Measurements from ENCODE around the gene DCDC1.

The DCDC1 gene

GRCh38 chr11:30860146-30860545, 509.4 kb downstream of the DCDC1 start:
- no peak for DNase-seq (ENCODE audit: extremely low read depth in 1 of 2, low read depth in 1 of 2)

- DNase-seq (ENCODE audit: extremely low read depth in 1 of 2, low read depth in 1 of 2), result no peak
These were observed 509.9 kb downstream of the DCDC1 start for GRCh38 chr11:30859669-30860068.

GRCh38 chr11:30855383-30856006, 514.0 kb downstream of the DCDC1 start:
- DNase-seq (ENCODE audit: extremely low read depth in 1 of 2, low read depth in 1 of 2), result no peak

- DNase-seq (ENCODE audit: extremely low read depth in 1 of 2, low read depth in 1 of 2), result no peak
These were observed 516.1 kb downstream of the DCDC1 start for GRCh38 chr11:30853439-30853838.

- DNase-seq (ENCODE audit: extremely low read depth in 1 of 2, low read depth in 1 of 2), result no peak
These were observed 516.9 kb downstream of the DCDC1 start for GRCh38 chr11:30852645-30853044.

- no peak for DNase-seq (ENCODE audit: extremely low read depth in 1 of 2, low read depth in 1 of 2)
These were observed 517.4 kb downstream of the DCDC1 start for GRCh38 chr11:30852091-30852490.

- no peak for DNase-seq (ENCODE audit: extremely low read depth in 1 of 2, low read depth in 1 of 2)
These were observed 532.3 kb downstream of the DCDC1 start for GRCh38 chr11:30837252-30837651.

- DNase-seq (ENCODE audit: extremely low read depth in 1 of 2, low read depth in 1 of 2), result no peak
These were observed 536.7 kb downstream of the DCDC1 start for GRCh38 chr11:30832831-30833230.

DNA sequence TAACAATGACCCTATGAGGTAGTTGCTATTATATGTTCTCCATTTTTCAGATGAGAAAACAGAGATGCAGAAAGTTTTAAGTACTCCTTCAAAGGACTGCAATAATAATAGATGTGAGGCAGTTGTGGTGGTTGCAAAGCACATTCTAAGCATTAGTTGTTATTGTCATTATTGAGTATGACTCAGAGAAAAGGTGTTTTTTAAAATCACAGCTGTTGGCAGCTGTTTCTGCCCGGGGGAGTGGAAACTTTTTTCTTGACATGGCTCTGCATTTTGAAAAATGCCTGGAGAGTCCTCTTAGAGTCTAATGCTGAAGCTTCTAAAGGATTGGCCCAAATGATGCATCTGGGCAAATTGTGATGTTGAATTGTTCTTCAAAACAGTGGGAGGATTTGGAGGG, 538.9 kb downstream of the DCDC1 start:
- no peak for DNase-seq (ENCODE audit: extremely low read depth in 1 of 2, low read depth in 1 of 2)

DNA sequence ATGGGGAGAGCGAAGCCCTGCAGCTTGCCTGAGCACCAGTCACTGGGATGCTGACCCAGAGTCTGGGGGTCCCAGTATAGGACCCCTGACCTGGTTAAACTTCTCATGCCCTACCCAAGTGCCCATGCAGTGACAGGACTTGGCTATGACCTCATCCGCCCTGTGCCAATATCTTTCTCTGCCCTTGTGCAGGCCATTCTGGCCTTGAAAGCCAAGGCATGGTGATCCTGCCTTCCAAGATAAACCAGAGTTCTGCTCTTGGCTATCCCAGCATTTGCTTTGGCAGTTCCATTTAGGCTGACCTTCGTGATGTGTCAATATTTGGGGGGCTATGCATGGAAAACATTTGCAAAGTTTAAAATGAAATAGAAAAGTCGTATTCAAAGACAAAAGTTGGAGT, 542.6 kb downstream of the DCDC1 start:
- DNase-seq (ENCODE audit: extremely low read depth in 1 of 2, low read depth in 1 of 2), result no peak

GRCh38 chr11:30825723-30826122, 543.8 kb downstream of the DCDC1 start:
- DNase-seq (ENCODE audit: extremely low read depth in 1 of 2, low read depth in 1 of 2), result no peak

DNA sequence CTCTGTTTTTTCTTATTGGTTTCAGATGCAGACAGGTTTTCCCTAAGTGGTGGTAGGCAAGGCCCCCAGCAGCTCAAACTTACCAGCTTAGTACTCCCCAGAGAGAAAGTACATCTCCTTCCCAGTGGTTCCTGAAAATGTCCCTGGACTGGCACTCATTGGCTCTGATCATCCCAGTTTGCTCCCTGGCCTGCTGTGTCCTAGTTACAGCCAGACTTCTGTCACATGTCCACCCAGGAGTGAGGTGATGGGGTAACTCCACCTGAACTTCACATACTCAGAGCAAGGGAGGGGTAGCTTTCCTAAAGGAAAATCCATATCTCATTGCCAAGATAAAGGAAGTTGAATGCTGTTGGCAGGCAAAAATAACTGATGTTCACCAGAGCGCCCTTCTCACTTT, 546.4 kb downstream of the DCDC1 start:
- no peak for DNase-seq (ENCODE audit: extremely low read depth in 1 of 2, low read depth in 1 of 2)

GRCh38 chr11:30821438-30821965, 548.0 kb downstream of the DCDC1 start:
- DNase-seq (ENCODE audit: extremely low read depth in 1 of 2, low read depth in 1 of 2), result no peak

- DNase-seq (ENCODE audit: extremely low read depth in 1 of 2, low read depth in 1 of 2), result no peak
These were observed 550.8 kb downstream of the DCDC1 start for GRCh38 chr11:30818721-30819120.

DNA sequence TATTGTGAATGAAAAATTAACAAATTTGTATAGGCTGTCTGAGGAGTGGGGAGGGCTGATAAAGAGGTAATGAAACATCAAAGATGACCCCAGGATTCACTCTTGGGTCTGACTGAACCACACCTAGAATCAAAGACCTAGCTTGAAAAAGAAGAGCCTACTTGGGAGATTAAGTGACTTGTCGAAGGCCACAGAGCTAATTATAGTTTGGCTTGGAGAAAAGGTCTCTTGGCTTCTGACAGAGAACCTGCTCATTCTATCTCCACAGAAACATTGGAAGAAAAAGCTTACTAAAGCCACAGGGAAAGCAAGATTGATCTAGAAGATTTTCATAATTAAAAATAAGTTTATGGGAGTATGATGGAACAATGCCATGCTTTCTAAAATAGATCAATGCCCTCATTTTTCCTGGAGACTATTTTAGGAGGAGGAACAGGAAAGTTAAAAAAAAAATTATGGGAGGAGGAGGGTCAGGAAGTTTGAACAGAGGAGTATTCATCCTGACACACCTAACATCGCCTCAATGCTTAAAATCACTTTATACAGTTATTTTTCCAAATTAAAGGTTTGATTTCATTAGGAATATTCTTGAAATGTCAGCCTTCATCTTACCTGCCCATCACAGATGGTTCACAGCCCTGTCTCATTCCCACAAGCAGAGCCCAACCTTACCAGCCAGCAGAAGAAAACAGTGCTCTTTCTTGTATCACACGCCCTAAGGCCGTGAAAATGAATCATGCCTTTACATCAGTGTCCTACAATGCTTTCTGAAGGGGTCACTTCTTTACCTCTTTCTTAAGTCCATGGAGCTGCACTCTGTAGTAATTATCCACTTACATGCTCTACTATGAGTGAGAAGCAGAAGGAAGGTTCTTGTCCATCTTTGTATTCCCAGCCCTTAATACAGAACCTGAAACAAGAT, 552.3 kb downstream of the DCDC1 start:
- no peak for DNase-seq (ENCODE audit: extremely low read depth in 1 of 2, low read depth in 1 of 2)

DNA sequence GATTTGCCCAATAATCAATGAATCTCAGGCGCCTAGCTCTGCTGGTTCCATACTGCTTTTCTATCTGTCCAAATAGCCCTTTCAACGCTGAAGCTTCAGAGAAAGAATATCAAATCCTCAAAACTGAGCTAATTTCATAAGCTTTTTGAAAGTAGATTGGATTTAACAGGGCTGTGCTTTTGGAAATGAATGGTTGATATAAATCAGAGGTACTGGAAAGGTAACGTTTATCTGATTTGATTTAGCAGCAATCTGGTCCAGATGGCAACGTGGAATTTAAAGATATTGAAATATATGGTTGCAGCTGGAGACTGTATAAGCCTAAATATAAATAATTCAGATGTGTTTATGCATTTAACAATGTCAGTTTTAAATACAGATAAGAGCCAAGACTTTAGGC, 553.9 kb downstream of the DCDC1 start:
- DNase-seq (ENCODE audit: extremely low read depth in 1 of 2, low read depth in 1 of 2), result no peak

DNA sequence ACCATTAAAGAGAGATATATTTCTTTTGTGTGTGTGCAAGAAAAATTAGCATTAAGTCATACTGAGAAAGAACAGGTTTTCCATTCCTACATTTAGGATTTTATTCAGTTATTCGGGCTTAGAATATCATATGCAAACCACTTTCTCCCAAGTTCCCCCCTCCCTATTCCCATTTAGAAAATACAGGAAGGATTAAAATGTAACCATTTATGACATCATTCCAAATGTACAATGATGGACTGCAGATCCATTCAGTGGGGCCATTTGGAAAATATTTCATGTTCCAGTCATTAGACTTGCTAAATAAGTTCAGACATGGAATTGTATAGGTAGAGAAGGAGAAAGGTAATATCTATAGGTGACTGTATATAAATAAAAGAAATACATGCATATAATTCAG, 554.8 kb downstream of the DCDC1 start:
- no peak for DNase-seq (ENCODE audit: extremely low read depth in 1 of 2, low read depth in 1 of 2)
